Erythroblast (primary cell): Measurements from ENCODE around the gene ELP4.

Source experiments
- GATA1 ChIP-seq: IDR thresholded peaks from 2 replicates; pipeline ENCODE4 v1.6.1; 2011; ENCODE audit warnings: low read depth, mild to moderate bottlenecking, control low read depth, low read length, moderate library complexity
- POLR2A ChIP-seq: IDR thresholded peaks from 2 replicates; pipeline ENCODE4 v1.6.1; 2011; ENCODE audit warnings: mild to moderate bottlenecking, low read length

DNA sequence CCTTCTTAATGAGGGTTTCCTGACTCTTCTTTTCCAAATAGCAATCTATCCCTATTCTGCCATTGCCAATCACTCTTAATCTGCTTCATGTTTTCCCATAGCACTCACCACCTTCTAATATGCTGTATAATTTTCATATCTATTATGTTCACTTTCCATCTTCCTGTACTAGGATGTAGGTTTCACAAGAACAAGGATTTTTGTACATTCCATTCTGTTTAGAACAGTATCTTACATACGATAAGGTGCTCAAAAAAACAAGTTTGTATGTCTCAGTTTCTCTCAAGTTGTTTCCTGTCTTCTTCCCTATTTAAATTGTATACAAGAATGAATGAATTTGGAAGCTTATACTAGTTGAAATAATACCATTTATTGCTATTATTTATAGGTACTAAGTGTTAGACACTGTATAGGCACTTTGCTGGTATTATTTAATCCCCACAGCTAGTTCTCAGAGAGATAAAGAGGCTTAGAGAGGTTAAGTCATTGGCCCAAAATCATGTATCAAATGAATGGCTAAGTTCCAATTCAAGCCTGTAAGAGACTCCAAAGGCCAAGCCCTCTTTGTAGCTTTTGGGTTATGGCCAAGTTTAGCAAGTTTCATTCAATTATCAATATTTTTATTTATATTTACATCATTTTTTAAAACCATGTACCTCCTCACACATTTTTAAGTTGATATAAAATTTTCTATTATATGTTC lies 166.9 kb downstream of the ELP4 start:
- TF ChIP-seq POLR2A = no peak
- no peak for TF ChIP-seq GATA1
